Measurements from ENCODE around the gene ARID1B.

ARID1B gene

GRCh38 chr6:156886409-156886808 is 109.2 kb downstream of the ARID1B start:
- TF ChIP-seq, protein P1, sequence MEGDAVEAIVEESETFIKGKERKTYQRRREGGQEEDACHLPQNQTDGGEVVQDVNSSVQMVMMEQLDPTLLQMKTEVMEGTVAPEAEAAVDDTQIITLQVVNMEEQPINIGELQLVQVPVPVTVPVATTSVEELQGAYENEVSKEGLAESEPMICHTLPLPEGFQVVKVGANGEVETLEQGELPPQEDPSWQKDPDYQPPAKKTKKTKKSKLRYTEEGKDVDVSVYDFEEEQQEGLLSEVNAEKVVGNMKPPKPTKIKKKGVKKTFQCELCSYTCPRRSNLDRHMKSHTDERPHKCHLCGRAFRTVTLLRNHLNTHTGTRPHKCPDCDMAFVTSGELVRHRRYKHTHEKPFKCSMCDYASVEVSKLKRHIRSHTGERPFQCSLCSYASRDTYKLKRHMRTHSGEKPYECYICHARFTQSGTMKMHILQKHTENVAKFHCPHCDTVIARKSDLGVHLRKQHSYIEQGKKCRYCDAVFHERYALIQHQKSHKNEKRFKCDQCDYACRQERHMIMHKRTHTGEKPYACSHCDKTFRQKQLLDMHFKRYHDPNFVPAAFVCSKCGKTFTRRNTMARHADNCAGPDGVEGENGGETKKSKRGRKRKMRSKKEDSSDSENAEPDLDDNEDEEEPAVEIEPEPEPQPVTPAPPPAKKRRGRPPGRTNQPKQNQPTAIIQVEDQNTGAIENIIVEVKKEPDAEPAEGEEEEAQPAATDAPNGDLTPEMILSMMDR (IDR thresholded peaks at IDR 0.05; ENCODE audit: control extremely low read depth, extremely low read depth, low read depth, missing control alignments): no peak
- ChIA-PET CTCF (interaction anchor here (1.4 to 1.5 kb wide), 2 partner anchors 11 kb away, joined by 3 to 4 read pairs; no protein-coding TSS in a partner anchor), POLR2A (no interaction called here)
- DNase-seq (ENCODE audit: extremely low spot score): peak; percentile 66

- ChIA-PET POLR2A (no interaction called here), CTCF (no interaction called here)
- no peak for DNase-seq (ENCODE audit: extremely low spot score)
- TF ChIP-seq, protein P1 (IDR thresholded peaks at IDR 0.05; ENCODE audit: control extremely low read depth, extremely low read depth, low read depth, missing control alignments): no peak
Measured at GRCh38 chr6:156887623-156888269, 110.6 kb downstream of the ARID1B start.

DNA sequence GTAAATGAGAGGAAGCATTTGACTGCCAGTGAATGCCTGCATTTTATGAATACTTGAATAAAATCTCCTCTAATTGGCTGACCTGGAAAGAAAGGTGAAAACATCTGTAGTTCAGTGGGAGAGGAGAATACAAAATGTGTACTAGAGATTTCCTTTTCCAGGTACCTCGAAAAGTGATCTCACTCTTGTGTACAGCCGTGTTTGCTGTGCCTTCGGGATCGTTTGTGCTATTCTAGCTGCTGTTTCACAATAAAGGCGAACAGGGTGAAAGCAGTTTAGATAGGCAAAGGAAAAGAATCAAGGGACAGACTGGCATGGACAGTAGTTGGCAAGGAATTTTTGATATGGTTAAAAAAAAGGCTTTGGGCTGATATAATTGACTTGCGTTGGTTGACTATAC is 112.3 kb downstream of the ARID1B start:
- DNase-seq (ENCODE audit: extremely low spot score): no peak
- ChIA-PET POLR2A (interaction anchor here (1.0 kb wide), 1 partner anchor 10 kb away, joined by 3 read pairs; no protein-coding TSS in a partner anchor), CTCF (no interaction called here)

DNA sequence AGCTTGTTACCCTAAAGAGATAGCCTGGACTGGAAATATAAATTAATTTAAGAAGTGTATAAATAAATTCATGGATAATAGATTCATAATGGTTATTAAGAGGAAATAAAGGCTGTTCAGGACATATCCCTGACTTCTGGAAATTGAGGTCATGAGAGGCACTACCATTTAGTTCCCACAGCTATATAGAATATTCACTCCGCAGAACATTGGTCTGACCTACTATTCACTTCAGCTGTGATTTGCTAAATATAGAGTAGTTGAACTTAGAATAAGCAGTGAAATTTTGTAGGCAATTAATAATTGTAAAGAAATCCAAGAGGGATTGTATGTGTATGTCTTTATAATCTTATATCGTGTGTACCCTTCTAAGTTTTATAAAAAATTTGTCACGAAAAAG is 112.8 kb downstream of the ARID1B start:
- POLR2A ChIA-PET: interaction anchor here (1.0 kb wide), 1 partner anchor 10 kb away, joined by 3 read pairs; no protein-coding TSS in a partner anchor
- CTCF ChIA-PET: interaction anchor here (1.0 to 1.6 kb wide), 6 partner anchors 9 to 102 kb away, joined by 3 to 5 read pairs (median 3); no protein-coding TSS in a partner anchor
- TF ChIP-seq, protein P1 (IDR thresholded peaks at IDR 0.05; ENCODE audit: control extremely low read depth, extremely low read depth, low read depth, missing control alignments): no peak
- no peak for DNase-seq (ENCODE audit: extremely low spot score)

More for the DNA sequence above, 112.3 kb downstream of the ARID1B start:
- TF ChIP-seq, protein P1 (IDR thresholded peaks at IDR 0.05; ENCODE audit: control extremely low read depth, extremely low read depth, low read depth, missing control alignments): no peak

GRCh38 chr6:156890627-156891314 is 113.6 kb downstream of the ARID1B start:
- POLR2A ChIA-PET: interaction anchor here (1.0 kb wide), 1 partner anchor 11 kb away, joined by 3 read pairs; no protein-coding TSS in a partner anchor
- CTCF ChIA-PET: interaction anchor here (1.0 to 1.6 kb wide), 9 partner anchors 9 to 170 kb away, joined by 3 to 5 read pairs (median 3); no protein-coding TSS in a partner anchor
- TF ChIP-seq, protein P1 (IDR thresholded peaks at IDR 0.05; ENCODE audit: control extremely low read depth, extremely low read depth, low read depth, missing control alignments): no peak
- DNase-seq (ENCODE audit: extremely low spot score): no peak

DNA sequence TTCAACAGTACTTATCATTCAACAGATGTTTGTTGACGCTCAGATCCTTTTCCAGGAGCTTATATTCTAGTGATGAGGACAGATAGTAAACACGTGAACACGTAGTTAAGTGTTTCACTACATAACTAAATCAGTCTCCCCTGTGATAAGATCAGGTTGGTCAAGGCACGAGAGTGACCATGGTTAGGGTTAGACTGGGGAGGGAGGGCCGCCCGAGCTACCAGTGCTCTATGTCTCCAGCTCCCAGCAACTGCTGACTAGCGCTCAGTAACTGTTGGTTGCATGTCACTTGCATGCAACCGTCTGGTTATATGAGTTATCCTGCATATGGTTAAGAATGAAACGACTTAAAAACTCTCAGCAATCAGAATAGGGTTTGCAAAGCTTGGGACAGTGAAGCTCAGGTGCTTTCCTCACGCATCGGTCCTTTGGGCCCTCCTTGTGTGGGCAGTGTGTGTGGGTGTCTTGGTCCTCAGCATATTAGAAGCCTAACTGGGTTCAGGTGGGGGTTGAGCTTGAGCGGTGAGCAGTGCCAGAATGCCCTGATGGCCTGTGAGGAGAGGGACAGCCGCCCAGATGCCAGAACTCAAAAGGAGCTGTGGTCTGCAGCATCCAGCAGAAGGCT is 120.8 kb downstream of the ARID1B start:
- ChIA-PET CTCF (interaction anchor here (1.0 to 1.8 kb wide), 4 partner anchors 9 to 18 kb away, joined by 4 to 6 read pairs (median 4); no protein-coding TSS in a partner anchor), POLR2A (interaction anchor here (0.5 to 1.0 kb wide), 2 partner anchors 86 to 109 kb away, joined by 3 to 7 read pairs; no protein-coding TSS in a partner anchor)
- DNase-seq (ENCODE audit: extremely low spot score): no peak
- TF ChIP-seq, protein P1 (IDR thresholded peaks at IDR 0.05; ENCODE audit: control extremely low read depth, extremely low read depth, low read depth, missing control alignments): no peak

Measured in GM10248 (cell line).